B cell (primary cell): ENCODE results near the gene EPN1. TPM values are rescaled to one million over a fixed set of nuclear protein-coding genes. Genes with fewer than 3 reads are reported as not detected.

ENCODE experiments used
- ATAC-seq: fragments of 200-7000 bp; cut with Tn5 transposase; one replicate; pipeline ENCODE4 v1.10.0; 2021; ENCODE audit warnings: low read depth, mild to moderate bottlenecking, moderate number of reproducible peaks, moderate library complexity
- CTCF ChIA-PET: fragments of 350-600 bp; sonication (Branson Sonifier 250); formaldehyde crosslinking; loops from one replicate; lab custom pipeline; 2021; ENCODE audit warnings: antibody characterized with exemption, inconsistent platforms; lab: Charles Lee
- POLR2A ChIA-PET: fragments of 350-600 bp; sonication (Branson Sonifier 250); formaldehyde crosslinking; loops from one replicate; lab custom pipeline; 2021; ENCODE audit warnings: antibody characterized with exemption; lab: Charles Lee
- DNase-seq: peaks from one replicate; pipeline ENCODE4 v3.0.0; 2013
- H2AFZ ChIP-seq: 2 replicates; pipeline ENCODE4 v1.6.1; 2012; ENCODE audit warnings: mild to moderate bottlenecking, low read depth, low read length; ENCODE audit not compliant: insufficient read depth, poor library complexity, severe bottlenecking
- H3K27ac ChIP-seq, 2 donors: 1 replicate in 1 of 2; 2 replicates in 1 of 2; pipeline ENCODE4 v1.5.1; 2012 to 2013; ENCODE audit warnings: low read length in 2 of 2, mild to moderate bottlenecking in 2 of 2, moderate library complexity in 1 of 2
- H3K27me3 ChIP-seq, 4 experiments: fragments of 200-600 bp in 1 of 4; sonication (generic) in 1 of 4; replicated peaks in 1 of 4; 1 replicate in 2 of 4; 2 replicates in 2 of 4; pipeline versions ENCODE4 v1.6.1 to v1.7.0; 2013 to 2016; ENCODE audit warnings: low read length in 3 of 4, mild to moderate bottlenecking in 2 of 4, mixed read lengths in 1 of 4, moderate library complexity in 1 of 4; ENCODE audit not compliant: insufficient read depth in 4 of 4, control insufficient read depth in 3 of 4; ENCODE audit errors: control extremely low read depth in 1 of 4
- H3K36me3 ChIP-seq, 2 experiments: replicated peaks in 1 of 2; 1 replicate in 1 of 2; 2 replicates in 1 of 2; pipeline versions ENCODE4 v1.6.1 to v1.7.1; 2013; ENCODE audit warnings: low read length in 1 of 2; ENCODE audit not compliant: insufficient read depth in 2 of 2, control insufficient read depth in 1 of 2; ENCODE audit errors: control extremely low read depth in 1 of 2, extremely low read depth in 1 of 2
- H3K4me1 ChIP-seq, 2 donors: fragments of 200-600 bp in 1 of 2; sonication (generic) in 1 of 2; 1 replicate in 1 of 2; 2 replicates in 1 of 2; pipeline versions ENCODE4 v1.5.1 to v1.6.1; 2013 to 2017; ENCODE audit warnings: low read length in 2 of 2; ENCODE audit not compliant: control insufficient read depth in 2 of 2, insufficient read depth in 2 of 2
- H3K4me2 ChIP-seq: replicated peaks from 2 replicates; pipeline ENCODE3; 2012; ENCODE audit warnings: mild to moderate bottlenecking, low read depth, low read length; ENCODE audit not compliant: poor library complexity, severe bottlenecking
- H3K4me3 ChIP-seq, 5 experiments: fragments of 200-600 bp in 1 of 5; sonication (generic) in 1 of 5; 1 replicate in 3 of 5; 2 replicates in 2 of 5; pipeline versions ENCODE4 v1.5.1 to v1.7.0; 2011 to 2016; ENCODE audit warnings: low read length in 4 of 5, mild to moderate bottlenecking in 4 of 5, low read depth in 2 of 5, control low read depth in 1 of 5, moderate library complexity in 1 of 5; ENCODE audit not compliant: insufficient read depth in 1 of 5; ENCODE audit errors: control extremely low read depth in 1 of 5, extremely low read depth in 1 of 5
- H3K79me2 ChIP-seq: fragments of 200-600 bp; sonication (generic); one replicate; pipeline ENCODE4 v1.6.0; 2016; ENCODE audit warnings: low read length; ENCODE audit not compliant: control insufficient read depth, insufficient read depth
- H3K9ac ChIP-seq: fragments of 200-600 bp; sonication (generic); 2 replicates; pipeline ENCODE4 v1.6.1; 2017; ENCODE audit warnings: mild to moderate bottlenecking, low read length, moderate library complexity
- H3K9me3 ChIP-seq, 3 donors: one replicate each; pipeline versions ENCODE4 v1.6.1 to v1.7.1; 2013; ENCODE audit warnings: low read length in 2 of 3; ENCODE audit not compliant: control insufficient read depth in 2 of 3, insufficient read depth in 1 of 3; ENCODE audit errors: control extremely low read depth in 1 of 3
- H4K20me1 ChIP-seq: 2 replicates; pipeline ENCODE4 v1.6.0; 2012; ENCODE audit warnings: mild to moderate bottlenecking, low read length; ENCODE audit not compliant: insufficient read depth, control insufficient read depth, poor library complexity, severe bottlenecking
- H3K27ac Mint-ChIP-seq: one replicate; pipeline ENCODE4 v1.8.0; 2021; ENCODE audit warnings: mixed read lengths
- H3K27me3 Mint-ChIP-seq: one replicate; pipeline ENCODE4 v1.8.0; 2021; ENCODE audit warnings: mixed read lengths
- H3K4me1 Mint-ChIP-seq: one replicate; pipeline ENCODE4 v1.8.0; 2021; ENCODE audit warnings: mixed read lengths
- H3K4me3 Mint-ChIP-seq: one replicate; pipeline ENCODE4 v1.8.0; 2021; ENCODE audit warnings: mixed read lengths
- H3K9me3 Mint-ChIP-seq: one replicate; pipeline ENCODE4 v1.8.0; 2022; ENCODE audit warnings: mixed read lengths; ENCODE audit not compliant: insufficient read depth
- CTCF ChIP-seq: fragments of 200-600 bp; IDR thresholded peaks from one replicate; pipeline ENCODE4 v1.8.0; 2022; ENCODE audit warnings: antibody characterized with exemption, mild to moderate bottlenecking
- EZH2 ChIP-seq: IDR thresholded peaks from 2 replicates; pipeline ENCODE4 v1.6.1; 2012; ENCODE audit warnings: borderline replicate concordance, low read depth, mild to moderate bottlenecking, moderate library complexity, low read length; ENCODE audit not compliant: insufficient read depth, poor library complexity, severe bottlenecking
- WGBS: methylation state at CpG from one replicate; pipeline ENCODE4 v1.1.5; 2013; ENCODE audit warnings: missing lambda C conversion rate; ENCODE audit not compliant: insufficient coverage; 5-methylcytosine and 5-hydroxymethylcytosine counted together
- intact Hi-C: fragments of 100-400 bp; cut with micrococcal nuclease; formaldehyde crosslinking; loops from one replicate; pipeline ENCODE4 v1.10.0; 2022
- polyA plus RNA-seq: library from polyadenylated mRNA; depleted of rRNA; stranded (reverse); fragments of >200 nt; gene quantifications from 2 replicates; pipeline ENCODE4 v1.2.3, GENCODE V29; 2012
- total RNA-seq, 2 donors: library from RNA; stranded (reverse); fragments of 120-200 nt in 1 of 2; gene quantifications; 1 replicate in 1 of 2; 2 replicates in 1 of 2; pipeline versions ENCODE4 v1.2.3 to v1.2.4, GENCODE V29; 2013 to 2022

EPN1 gene
- total and polyA plus RNA-seq, 2 donors (not counting 1 experiment from before 2014, with no cell fraction given), result 54.4 to 63.9 TPM

GRCh38 chr19:55643003-55643886 is 31.8 kb upstream of the EPN1 start, which contains the start of gene ZNF581:
Gene ZNF581 (plus strand): TSS chr19:55643649. CDS start chr19:55644572, 923 bp downstream.
- Histone ChIP-seq H2AFZ (peak within 1 kb of the TSS; percentile 53), H4K20me1 (peaks cover 21% of the 10 kb centered on the region), H3K9me3 (peaks cover 0 to 11% (median 0%) of the 10 kb centered on the region in 3 donors), H3K4me3 (peak within 1 kb of the TSS; percentile 59 to 85 (median 78)), H3K9ac (peak within 1 kb of the TSS; percentile 77), H3K36me3 (peaks cover 0 to 13% of the 10 kb centered on the region in 2 experiments), H3K27me3 (no peaks in the 10 kb centered on the region), H3K4me2 (peak within 1 kb of the TSS; percentile 96), H3K4me1 (peaks cover 32 to 69% of the 10 kb centered on the region in 2 donors), H3K27ac (peak within 1 kb of the TSS; percentile 79 to 82), H3K79me2 (peaks cover 31% of the 10 kb centered on the region)
- DNase-seq (peak; percentile 90), ATAC-seq (peak; percentile 36)
- under 1% methylated on average over 29 of the region's 56 CpGs for WGBS
- H3K27ac Mint-ChIP-seq, result peak within 1 kb of the TSS; percentile 98
- POLR2A ChIA-PET, result interaction anchor here (0.6 to 1.9 kb wide), 12 partner anchors 7 to 385 kb away, joined by 3 to 17 read pairs (median 4); partner anchors contain the start of genes FIZ1, PPP6R1, U2AF2 and ZNF524
- no peaks in the 10 kb centered on the region for H3K9me3 Mint-ChIP-seq
- no peaks in the 10 kb centered on the region for H3K27me3 Mint-ChIP-seq
- TF ChIP-seq CTCF (no peak), EZH2 (no peak)
- CTCF ChIA-PET, result interaction anchor here (0.8 to 7.2 kb wide), 6 partner anchors 8 to 39 kb away, joined by 3 to 131 read pairs (median 6); partner anchors contain the start of gene U2AF2
- peaks cover 61% of the 10 kb centered on the region for H3K4me1 Mint-ChIP-seq
- intact Hi-C loops, result loop anchor here (1.0 to 5.0 kb wide), 5 partner anchors 8 to 236 kb away; partner anchors contain the start of genes EPN1, UBE2S and ZNF865
- peak within 1 kb of the TSS; percentile 88 for H3K4me3 Mint-ChIP-seq
